Spleen (tissue), 7 donors: ENCODE results near the gene LMAN2L.

Source experiments
- POLR2A ChIP-seq, 3 donors: fragments of 450-650 bp; IDR thresholded peaks; one replicate each; pipeline ENCODE4 v1.5.1; 2017; ENCODE audit warnings: antibody characterized with exemption in 3 of 3, mild to moderate bottlenecking in 1 of 3
- POLR2AphosphoS5 ChIP-seq, 3 donors: sonication (generic); formaldehyde crosslinking; IDR thresholded peaks; one replicate each; pipeline ENCODE4 v1.5.1; 2017; ENCODE audit warnings: antibody characterized with exemption in 3 of 3
- TF ChIP-seq, protein P1 (sequence below), 11 experiments: fragments of 200-600 bp in 7 of 11; fragments of 450-650 bp in 4 of 11; sonication (generic) in 4 of 11; IDR thresholded peaks in 8 of 11; conservative IDR thresholded peaks in 3 of 11; 1 replicate in 7 of 11; 2 replicates in 4 of 11; pipeline versions ENCODE4 v1.4.0 to v1.8.0; 2016 to 2021; ENCODE audit warnings: antibody characterized with exemption in 11 of 11, inconsistent platforms in 4 of 11, mild to moderate bottlenecking in 1 of 11
- donor health status: DM: no; HTN: no; CAD: no; lungs with moderate emphysema.
- donor health status: DM: no; HTN: no; CAD: no.
- donor health status: DM: no; HTN: no; CAD: no.

DNA sequence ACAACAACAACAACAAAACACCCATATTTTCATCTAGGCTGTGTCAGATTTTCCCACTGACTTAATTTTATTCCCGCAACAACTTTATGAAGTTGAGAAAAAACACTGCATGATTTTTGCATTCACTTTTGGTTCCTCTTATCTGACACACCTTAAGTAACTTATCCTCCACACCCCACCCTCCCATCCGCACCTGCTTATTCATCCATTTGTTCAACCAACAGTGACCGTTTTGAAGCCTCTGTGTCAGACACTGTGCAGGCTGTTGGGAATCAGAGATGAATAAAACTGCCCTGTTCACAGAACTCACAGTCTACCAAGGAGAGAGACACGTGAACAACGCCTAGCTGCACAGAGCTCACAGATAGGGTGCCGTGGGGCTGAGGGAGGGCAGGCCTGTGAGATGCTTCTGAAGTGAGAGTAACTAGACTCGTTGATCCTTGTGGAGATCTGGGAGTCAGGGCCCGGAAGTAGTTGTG lies 28.3 kb upstream of the LMAN2L start:
- TF ChIP-seq, protein P1, sequence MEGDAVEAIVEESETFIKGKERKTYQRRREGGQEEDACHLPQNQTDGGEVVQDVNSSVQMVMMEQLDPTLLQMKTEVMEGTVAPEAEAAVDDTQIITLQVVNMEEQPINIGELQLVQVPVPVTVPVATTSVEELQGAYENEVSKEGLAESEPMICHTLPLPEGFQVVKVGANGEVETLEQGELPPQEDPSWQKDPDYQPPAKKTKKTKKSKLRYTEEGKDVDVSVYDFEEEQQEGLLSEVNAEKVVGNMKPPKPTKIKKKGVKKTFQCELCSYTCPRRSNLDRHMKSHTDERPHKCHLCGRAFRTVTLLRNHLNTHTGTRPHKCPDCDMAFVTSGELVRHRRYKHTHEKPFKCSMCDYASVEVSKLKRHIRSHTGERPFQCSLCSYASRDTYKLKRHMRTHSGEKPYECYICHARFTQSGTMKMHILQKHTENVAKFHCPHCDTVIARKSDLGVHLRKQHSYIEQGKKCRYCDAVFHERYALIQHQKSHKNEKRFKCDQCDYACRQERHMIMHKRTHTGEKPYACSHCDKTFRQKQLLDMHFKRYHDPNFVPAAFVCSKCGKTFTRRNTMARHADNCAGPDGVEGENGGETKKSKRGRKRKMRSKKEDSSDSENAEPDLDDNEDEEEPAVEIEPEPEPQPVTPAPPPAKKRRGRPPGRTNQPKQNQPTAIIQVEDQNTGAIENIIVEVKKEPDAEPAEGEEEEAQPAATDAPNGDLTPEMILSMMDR (IDR thresholded peaks at IDR 0.05 in 8 of 11, conservative IDR thresholded peaks at IDR 0.05 in 3 of 11) = no peak
- TF ChIP-seq POLR2A (IDR thresholded peaks at IDR 0.05) (no peak), POLR2AphosphoS5 (IDR thresholded peaks at IDR 0.05) (no peak)
